ENCODE data around the gene GPR156. TPM values are rescaled to one million over a fixed set of nuclear protein-coding genes. Genes with fewer than 3 reads are reported as not detected.

The GPR156 gene
- total RNA-seq, 1 experiment from 2014 or later = 3.1 TPM

GRCh38 chr3:120202363-120202762 lies 82.7 kb downstream of the GPR156 start:
- intact Hi-C loops (cut with micrococcal nuclease; ENCODE audit: unreplicated experiment) = no loop called here
- H3K27me3 Mint-ChIP-seq (ENCODE audit: insufficient read depth, unreplicated experiment) = no peaks in the 10 kb centered on the region

GRCh38 chr3:120200493-120201235 lies 84.4 kb downstream of the GPR156 start:
- POLR2A ChIA-PET = interaction anchor here (0.5 kb wide), 1 partner anchor 52 kb away, joined by 3 read pairs; no protein-coding TSS in a partner anchor
- TF ChIP-seq CTCF (IDR thresholded peaks at IDR 0.05; ENCODE audit: insufficient read depth in 1 of 2, low read depth in 1 of 2, low read length in 1 of 2, severe bottlenecking in 1 of 2, unreplicated experiment in 1 of 2) = no peak
- intact Hi-C loops (cut with micrococcal nuclease; ENCODE audit: unreplicated experiment) = no loop called here
- CTCF ChIA-PET = no interaction called here
- Mint-ChIP-seq H3K9me3 (ENCODE audit: unreplicated experiment) (no peaks in the 10 kb centered on the region), H3K27ac (ENCODE audit: unreplicated experiment) (no peak overlapping the region), H3K4me3 (ENCODE audit: unreplicated experiment) (no peak overlapping the region), H3K27me3 (ENCODE audit: insufficient read depth, unreplicated experiment) (no peaks in the 10 kb centered on the region), H3K36me3 (ENCODE audit: insufficient read depth, unreplicated experiment) (no peaks in the 10 kb centered on the region), H3K4me1 (ENCODE audit: low read depth, unreplicated experiment) (no peaks in the 10 kb centered on the region)
- Histone ChIP-seq H3K36me3 (ENCODE audit: control insufficient read depth, insufficient read depth, low read length) (no peaks in the 10 kb centered on the region), H3K27me3 (replicated peaks; ENCODE audit: control insufficient read depth, insufficient read depth, low read length) (no peaks in the 10 kb centered on the region), H3K4me1 (no peaks in the 10 kb centered on the region), H3K4me3 (ENCODE audit: low read depth, low read length) (no peak overlapping the region), H3K9me3 (no peaks in the 10 kb centered on the region)
- no TSS peak for BruUV-seq (replicated peaks)
- no peak for DNase-seq

More at GRCh38 chr3:120202363-120202762, 82.7 kb downstream of the GPR156 start:
- no TSS peak for BruUV-seq (replicated peaks)
- ChIA-PET CTCF (no interaction called here), POLR2A (no interaction called here)
- no peak for TF ChIP-seq CTCF (IDR thresholded peaks at IDR 0.05; ENCODE audit: insufficient read depth in 1 of 2, low read depth in 1 of 2, low read length in 1 of 2, severe bottlenecking in 1 of 2, unreplicated experiment in 1 of 2)
- Histone ChIP-seq H3K9me3 (no peaks in the 10 kb centered on the region), H3K4me3 (ENCODE audit: low read depth, low read length) (no peak overlapping the region), H3K4me1 (no peaks in the 10 kb centered on the region), H3K36me3 (ENCODE audit: control insufficient read depth, insufficient read depth, low read length) (no peaks in the 10 kb centered on the region), H3K27me3 (replicated peaks; ENCODE audit: control insufficient read depth, insufficient read depth, low read length) (no peaks in the 10 kb centered on the region)
- Mint-ChIP-seq H3K4me1 (ENCODE audit: low read depth, unreplicated experiment) (no peaks in the 10 kb centered on the region), H3K36me3 (ENCODE audit: insufficient read depth, unreplicated experiment) (no peaks in the 10 kb centered on the region), H3K27ac (ENCODE audit: unreplicated experiment) (no peak overlapping the region), H3K4me3 (ENCODE audit: unreplicated experiment) (no peak overlapping the region), H3K9me3 (ENCODE audit: unreplicated experiment) (no peaks in the 10 kb centered on the region)
- no peak for DNase-seq

- POLR2A ChIA-PET = no interaction called here
- intact Hi-C loops (cut with micrococcal nuclease; ENCODE audit: unreplicated experiment) = loop anchor here (1.0 kb wide), 2 partner anchors 61 to 306 kb away; no protein-coding TSS in a partner anchor
- Histone ChIP-seq H3K9me3 (no peaks in the 10 kb centered on the region), H3K27me3 (replicated peaks; ENCODE audit: control insufficient read depth, insufficient read depth, low read length) (no peaks in the 10 kb centered on the region), H3K4me3 (ENCODE audit: low read depth, low read length) (no peak overlapping the region), H3K36me3 (ENCODE audit: control insufficient read depth, insufficient read depth, low read length) (no peaks in the 10 kb centered on the region), H3K4me1 (no peaks in the 10 kb centered on the region)
- CTCF ChIA-PET = no interaction called here
- H3K4me3 Mint-ChIP-seq (ENCODE audit: unreplicated experiment) = no peak overlapping the region
- H3K4me1 Mint-ChIP-seq (ENCODE audit: low read depth, unreplicated experiment) = no peaks in the 10 kb centered on the region
- peak; percentile 12 to 18 for TF ChIP-seq CTCF (IDR thresholded peaks at IDR 0.05; ENCODE audit: insufficient read depth in 1 of 2, low read depth in 1 of 2, low read length in 1 of 2, severe bottlenecking in 1 of 2, unreplicated experiment in 1 of 2)
- H3K27me3 Mint-ChIP-seq (ENCODE audit: insufficient read depth, unreplicated experiment) = no peaks in the 10 kb centered on the region
- DNase-seq = peak in 1 of 2 experiments; percentile 46
- H3K27ac Mint-ChIP-seq (ENCODE audit: unreplicated experiment) = no peak overlapping the region
- H3K36me3 Mint-ChIP-seq (ENCODE audit: insufficient read depth, unreplicated experiment) = no peaks in the 10 kb centered on the region
- no TSS peak for BruUV-seq (replicated peaks)
- no peaks in the 10 kb centered on the region for H3K9me3 Mint-ChIP-seq (ENCODE audit: unreplicated experiment)
Observed at GRCh38 chr3:120198305-120198878, 86.6 kb downstream of the GPR156 start.
